C4-2B (cell line): Measurements from ENCODE around the gene ARHGAP10.

Source experiments
- ZFX ChIP-seq: fragments of 450-650 bp; IDR thresholded peaks from 2 replicates; pipeline ENCODE4 v1.6.1; 2017
- TF ChIP-seq, protein P1 (sequence below): fragments of 450-650 bp; conservative IDR thresholded peaks from 2 replicates; pipeline ENCODE4 v1.5.1; 2017; ENCODE audit warnings: mild to moderate bottlenecking

- TF ChIP-seq, protein P1, sequence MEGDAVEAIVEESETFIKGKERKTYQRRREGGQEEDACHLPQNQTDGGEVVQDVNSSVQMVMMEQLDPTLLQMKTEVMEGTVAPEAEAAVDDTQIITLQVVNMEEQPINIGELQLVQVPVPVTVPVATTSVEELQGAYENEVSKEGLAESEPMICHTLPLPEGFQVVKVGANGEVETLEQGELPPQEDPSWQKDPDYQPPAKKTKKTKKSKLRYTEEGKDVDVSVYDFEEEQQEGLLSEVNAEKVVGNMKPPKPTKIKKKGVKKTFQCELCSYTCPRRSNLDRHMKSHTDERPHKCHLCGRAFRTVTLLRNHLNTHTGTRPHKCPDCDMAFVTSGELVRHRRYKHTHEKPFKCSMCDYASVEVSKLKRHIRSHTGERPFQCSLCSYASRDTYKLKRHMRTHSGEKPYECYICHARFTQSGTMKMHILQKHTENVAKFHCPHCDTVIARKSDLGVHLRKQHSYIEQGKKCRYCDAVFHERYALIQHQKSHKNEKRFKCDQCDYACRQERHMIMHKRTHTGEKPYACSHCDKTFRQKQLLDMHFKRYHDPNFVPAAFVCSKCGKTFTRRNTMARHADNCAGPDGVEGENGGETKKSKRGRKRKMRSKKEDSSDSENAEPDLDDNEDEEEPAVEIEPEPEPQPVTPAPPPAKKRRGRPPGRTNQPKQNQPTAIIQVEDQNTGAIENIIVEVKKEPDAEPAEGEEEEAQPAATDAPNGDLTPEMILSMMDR, result no peak
- no peak for TF ChIP-seq ZFX
Measured at GRCh38 chr4:147813973-147814372, 82.1 kb downstream of the ARHGAP10 start.
